GM20431 (cell line): ENCODE measurements around the gene LRRC41.
"Not testable (repeated sequence)": the region's sequence is repeated elsewhere in the genome, so short reads cannot be mapped to it uniquely, and the experiment has no call there.

Source experiments
- in situ Hi-C: fragments of 300-500 bp; cut with MseI, MboI; formaldehyde crosslinking; loops from one replicate; pipeline ENCODE4 v1.15.0; 2020; ENCODE audit warnings: low sequenced_read_pairs; ENCODE audit not compliant: unreplicated experiment

The LRRC41 gene

DNA sequence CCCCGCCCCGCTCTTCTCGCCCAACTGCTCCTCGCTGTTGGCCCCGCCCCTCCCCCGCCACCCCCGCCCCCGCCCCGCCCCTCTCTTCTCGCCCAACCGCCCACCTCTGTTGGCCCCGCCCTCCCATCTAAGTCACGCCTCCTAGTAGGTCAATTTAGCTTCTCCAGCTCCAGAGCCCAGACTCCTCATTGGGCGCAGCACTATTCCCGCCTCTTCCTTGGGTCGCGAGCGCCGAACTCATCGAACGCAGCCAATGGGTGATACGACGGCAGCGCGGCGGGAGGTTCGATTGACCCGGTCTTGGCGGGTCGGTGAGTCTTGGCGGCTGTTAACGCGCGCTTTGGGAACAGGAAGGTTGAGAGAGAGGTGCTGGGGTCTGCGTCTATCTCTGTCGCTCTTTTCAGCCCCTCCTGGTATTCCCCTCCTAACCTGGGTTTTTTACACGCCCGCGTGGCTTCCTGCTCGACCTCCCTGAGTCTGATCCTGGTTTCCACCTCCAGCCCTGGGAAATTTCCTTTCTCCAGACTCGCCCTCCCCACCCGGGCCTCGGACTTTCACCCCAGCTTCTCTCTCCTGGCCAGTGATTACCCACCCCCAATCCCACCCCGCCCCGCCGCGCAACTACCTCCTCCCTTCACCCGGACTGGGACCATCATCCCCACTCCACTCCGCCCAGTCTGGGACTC is 55.8 kb downstream of the LRRC41 start, which contains the start of gene RAD54L:
Gene RAD54L, plus strand, starts transcription at position 328 of the 686 bp plus-strand sequence. CDS start 643 bp downstream, outside the sequence.
- in situ Hi-C loops: no loop called here

GRCh38 chr1:46246548-46247435 is 56.6 kb downstream of the LRRC41 start:
- in situ Hi-C loops: no loop called here

DNA sequence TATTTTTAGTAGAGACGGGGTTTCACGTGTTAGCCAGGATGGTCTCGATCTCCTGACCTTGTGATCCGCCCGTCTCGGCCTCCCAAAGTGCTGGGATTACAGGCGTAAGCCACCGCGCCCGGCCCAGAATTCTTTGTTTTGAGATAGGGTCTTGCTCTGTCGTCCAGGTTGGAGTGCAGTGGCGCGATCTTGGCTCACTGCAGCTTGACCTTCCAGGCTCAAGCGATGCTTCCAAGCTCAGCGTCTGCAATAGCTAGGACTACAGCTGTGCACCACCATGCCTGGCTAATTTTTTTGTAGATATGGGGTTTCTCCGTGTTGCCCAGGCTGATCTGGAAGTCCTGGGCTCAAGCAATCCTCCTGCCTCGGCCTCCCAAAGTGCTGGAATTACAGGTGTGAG is 57.3 kb downstream of the LRRC41 start:
- in situ Hi-C loops: not testable (repeated sequence)

GRCh38 chr1:46244656-46245371 is 58.6 kb downstream of the LRRC41 start:
- in situ Hi-C loops: no loop called here

DNA sequence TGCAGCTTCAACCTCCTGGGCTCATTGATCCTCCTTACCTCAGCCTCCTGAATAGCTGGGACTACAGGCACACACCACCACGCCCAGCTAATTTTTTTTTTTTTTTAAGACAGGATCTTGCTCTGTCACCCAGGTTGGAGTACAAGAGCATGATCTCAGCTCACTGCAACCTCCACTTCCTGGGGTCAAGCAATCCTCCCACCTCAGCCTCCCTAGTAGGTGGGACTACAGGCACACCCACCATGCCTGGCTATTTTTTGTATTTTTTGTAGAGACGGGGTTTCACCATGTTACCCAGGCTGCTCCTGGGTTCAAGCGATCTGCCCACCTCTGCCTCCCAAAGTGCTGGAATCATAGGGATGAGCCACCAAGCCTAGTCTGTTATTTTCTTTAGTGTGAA is 59.6 kb downstream of the LRRC41 start:
- in situ Hi-C loops: not testable (repeated sequence)

- in situ Hi-C loops: no loop called here
Observed at GRCh38 chr1:46242918-46243317, 60.5 kb downstream of the LRRC41 start.

GRCh38 chr1:46241733-46242132 is 61.7 kb downstream of the LRRC41 start:
- in situ Hi-C loops: not testable (repeated sequence)

DNA sequence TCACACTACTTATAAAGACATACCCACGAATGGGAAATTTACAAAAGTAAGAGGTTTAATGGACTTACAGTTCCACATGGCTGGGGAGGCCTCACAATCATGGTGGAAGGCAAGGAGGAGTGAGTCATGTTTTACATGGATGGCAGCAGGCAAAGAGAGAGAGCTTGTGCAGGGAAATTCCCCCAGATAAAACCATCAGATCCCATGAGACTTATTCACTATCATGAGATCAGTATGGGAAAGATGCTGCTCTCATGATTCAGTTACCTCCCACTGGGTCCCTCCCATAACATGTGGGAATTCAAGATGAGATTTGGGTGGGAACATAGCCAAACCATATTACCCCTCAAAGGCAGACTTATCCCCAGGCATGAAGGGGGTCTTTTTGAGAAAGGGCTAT is 64.6 kb downstream of the LRRC41 start:
- in situ Hi-C loops: not testable (repeated sequence)

- in situ Hi-C loops: no loop called here
Observed at GRCh38 chr1:46236882-46237281, 66.5 kb downstream of the LRRC41 start.

- in situ Hi-C loops: not testable (repeated sequence)
Observed at GRCh38 chr1:46231231-46231630, 72.2 kb downstream of the LRRC41 start.
